Measurements from ENCODE around the gene MTHFR. TPM values are rescaled to one million over a fixed set of nuclear protein-coding genes. Genes with fewer than 3 reads are reported as not detected.

The MTHFR gene
- total and polyA plus RNA-seq, 2 of the 8 experiments (the other 6 are each of a cell fraction or from before 2014, with no cell fraction given), result 8.7 to 18.5 TPM

GRCh38 chr1:11836955-11837766 is 31.4 kb upstream of the MTHFR start (continued):
- no peak for TF ChIP-seq BRCA1 (IDR thresholded peaks at IDR 0.05; ENCODE audit: low read depth, low read length)
- no peak for TF ChIP-seq GTF2F1 (IDR thresholded peaks at IDR 0.05; ENCODE audit: borderline replicate concordance, low read depth, low read length)
- TF ChIP-seq NANOG (IDR thresholded peaks at IDR 0.05; ENCODE audit: insufficient read depth, low read depth, low read length, poor library complexity, severe bottlenecking), result no peak
- no peak for TF ChIP-seq CREB1 (IDR thresholded peaks at IDR 0.05)
- no peak for TF ChIP-seq YY1 (IDR thresholded peaks at IDR 0.05; ENCODE audit: low read depth, low read length)
- no peak for TF ChIP-seq MAFK (IDR thresholded peaks at IDR 0.05; ENCODE audit: low read depth, low read length)

Measured in H1 (cell line).